GM18498 (cell line): ENCODE results near the gene ZFAND3.

Source experiments
- ATAC-seq: cut with Tn5 transposase; IDR thresholded peaks from one replicate; pipeline ENCODE4 v1.9.1; 2021; ENCODE audit warnings: mild to moderate bottlenecking, moderate library complexity; ENCODE audit not compliant: unreplicated experiment

ZFAND3 gene

DNA sequence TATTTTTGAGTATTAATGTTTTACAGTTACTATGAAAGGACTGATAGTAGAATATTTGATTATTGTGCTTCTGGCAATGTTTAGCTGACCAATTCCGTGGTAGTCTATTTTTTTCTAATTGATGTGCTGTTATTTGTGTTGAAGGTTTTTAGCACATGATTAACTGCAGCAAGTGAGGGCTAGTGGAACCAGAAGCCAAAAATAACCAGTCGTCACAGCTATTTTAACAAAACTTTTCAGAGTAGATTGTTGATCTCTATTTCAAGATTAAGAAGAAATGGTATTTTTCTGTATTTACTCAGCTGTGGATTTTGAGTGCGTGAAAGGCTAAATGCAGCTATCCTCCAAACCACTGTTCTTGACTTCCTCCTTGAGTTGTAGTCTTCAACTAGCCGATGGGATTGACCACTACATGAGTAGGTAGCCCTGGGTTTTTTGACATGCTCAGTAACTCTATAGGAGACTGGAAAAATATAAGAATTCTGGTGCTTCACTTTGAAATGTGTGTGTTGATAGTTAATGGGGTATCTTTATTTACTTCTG, 258.0 kb downstream of the ZFAND3 start:
- ATAC-seq = no peak

DNA sequence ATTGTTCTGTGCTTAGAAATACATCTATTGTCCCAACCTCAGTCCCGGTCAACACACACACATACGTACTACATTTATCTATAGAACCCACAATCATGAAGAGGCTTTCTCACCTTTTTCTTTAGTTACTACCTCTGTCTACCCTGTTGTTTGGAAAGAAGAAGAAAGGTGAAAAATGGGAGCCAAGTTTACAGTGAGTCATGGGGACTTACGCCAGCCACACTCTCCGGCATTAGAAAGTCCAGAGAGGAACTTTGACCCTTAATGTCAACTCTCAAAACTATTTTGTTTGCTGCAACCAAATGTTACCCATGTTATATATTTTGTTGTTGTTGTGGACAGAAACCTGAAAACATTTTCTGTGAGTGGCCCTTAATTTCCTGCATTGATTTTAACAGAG, 259.1 kb downstream of the ZFAND3 start:
- no peak for ATAC-seq

DNA sequence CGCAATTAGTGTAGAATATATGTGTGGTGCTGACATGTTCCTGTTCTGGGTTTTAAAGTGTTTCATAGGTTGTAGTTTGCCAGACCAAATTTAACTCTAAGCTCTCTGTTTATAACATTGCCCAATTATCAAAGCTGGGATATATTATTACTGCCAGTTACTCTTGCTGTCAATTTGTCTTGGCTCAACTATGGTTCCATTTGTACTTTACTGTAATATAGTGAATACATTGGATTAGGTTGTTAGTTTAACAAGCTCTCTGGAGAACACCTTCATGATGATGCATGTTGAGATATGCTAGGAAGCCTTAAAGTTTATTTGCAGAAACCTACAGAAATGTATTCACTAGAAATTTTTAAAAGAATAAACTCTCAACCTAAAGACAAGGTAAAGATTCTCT, 259.6 kb downstream of the ZFAND3 start:
- no peak for ATAC-seq

DNA sequence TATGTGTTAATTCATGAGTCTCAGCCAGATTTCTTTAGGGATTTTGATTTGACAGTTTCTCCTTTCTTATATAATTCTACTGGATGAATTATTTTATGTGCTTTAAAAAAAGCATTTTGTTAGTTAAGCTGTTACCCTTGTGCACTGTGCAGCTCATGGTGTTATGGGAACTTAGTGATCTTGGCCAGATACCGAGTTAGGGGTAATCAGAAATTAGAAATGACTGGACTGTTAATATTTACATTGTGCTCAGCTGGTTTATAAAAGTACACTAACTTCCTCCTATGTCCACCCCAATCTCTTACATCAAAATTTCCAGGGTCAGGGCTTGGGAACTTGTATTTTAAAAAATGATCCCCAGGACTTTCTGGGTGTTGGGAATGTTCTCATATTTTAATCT, 260.0 kb downstream of the ZFAND3 start:
- no peak for ATAC-seq

DNA sequence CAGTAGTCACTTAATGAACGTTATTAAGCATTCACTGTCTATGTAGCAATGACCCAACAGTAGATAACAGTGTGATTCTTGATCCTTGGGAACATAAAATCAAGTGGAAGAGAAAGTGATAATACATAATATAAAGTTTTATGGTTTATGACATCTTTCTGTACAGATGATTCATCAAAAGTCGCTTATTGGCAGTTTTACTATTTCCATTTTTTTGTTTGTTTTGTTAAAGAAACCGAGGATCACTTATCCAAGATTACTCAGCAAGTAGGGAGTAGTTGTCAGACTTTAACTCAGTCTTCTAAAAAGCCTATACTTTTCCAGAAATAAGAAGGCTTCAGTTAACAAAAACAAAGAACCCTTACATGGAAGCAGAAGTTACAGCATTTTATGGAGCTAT, 260.8 kb downstream of the ZFAND3 start:
- ATAC-seq = no peak

DNA sequence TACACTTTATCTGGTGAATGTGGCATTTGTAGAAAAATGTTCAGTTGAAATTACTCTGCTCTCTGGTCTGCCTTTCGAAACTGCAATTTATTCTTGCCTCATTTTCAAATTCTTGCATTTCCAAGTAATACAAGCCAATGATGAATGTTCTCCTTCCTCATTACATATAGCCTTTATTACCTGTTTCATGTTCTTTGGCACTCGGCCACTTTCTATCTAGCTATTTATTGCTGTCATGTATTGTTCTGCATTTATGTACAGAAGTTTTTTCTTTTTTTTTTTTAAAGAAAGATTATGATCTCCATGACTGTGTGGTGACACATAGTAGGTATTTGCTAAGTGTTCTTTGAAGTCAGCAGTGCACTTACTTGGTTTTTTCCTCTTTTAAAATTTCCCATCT, 261.4 kb downstream of the ZFAND3 start:
- ATAC-seq = no peak

DNA sequence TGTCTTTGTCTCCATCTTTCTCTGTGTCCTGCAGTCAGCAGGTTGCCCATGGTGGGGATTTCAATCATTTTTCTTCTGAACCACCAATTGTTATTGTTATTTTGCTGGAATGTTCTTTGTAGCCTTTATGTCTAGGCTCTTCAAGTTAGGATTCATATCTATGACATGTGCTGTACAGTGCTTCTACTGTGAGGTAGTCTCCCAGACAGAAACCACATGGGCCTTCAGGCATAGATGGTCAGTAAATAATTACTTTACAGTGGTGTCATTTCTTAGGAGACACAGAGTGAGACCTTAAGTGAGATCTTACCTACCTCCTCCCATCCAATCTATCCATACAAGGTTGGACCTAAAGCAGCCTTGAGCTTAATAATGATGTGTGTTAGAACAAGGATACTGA, 265.5 kb downstream of the ZFAND3 start:
- no peak for ATAC-seq

DNA sequence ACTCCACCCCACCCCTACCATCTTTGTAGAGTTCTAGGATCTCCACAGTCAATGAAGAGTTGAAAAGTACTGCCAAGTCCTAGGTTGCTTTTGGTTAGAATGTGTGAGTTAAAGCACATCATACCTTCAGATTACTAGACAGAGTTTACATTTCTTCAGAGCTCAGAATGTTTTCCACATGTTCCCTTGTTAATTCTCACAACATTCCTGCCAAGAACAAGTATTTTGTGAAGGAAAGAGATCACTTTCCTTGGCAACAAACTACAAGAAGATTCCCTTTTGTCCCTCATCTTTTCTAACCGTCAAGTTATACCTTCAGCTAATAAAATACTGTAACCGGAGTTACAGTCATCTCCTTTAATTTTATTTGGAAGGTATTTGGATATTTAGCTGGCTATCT, 266.8 kb downstream of the ZFAND3 start:
- no peak for ATAC-seq

DNA sequence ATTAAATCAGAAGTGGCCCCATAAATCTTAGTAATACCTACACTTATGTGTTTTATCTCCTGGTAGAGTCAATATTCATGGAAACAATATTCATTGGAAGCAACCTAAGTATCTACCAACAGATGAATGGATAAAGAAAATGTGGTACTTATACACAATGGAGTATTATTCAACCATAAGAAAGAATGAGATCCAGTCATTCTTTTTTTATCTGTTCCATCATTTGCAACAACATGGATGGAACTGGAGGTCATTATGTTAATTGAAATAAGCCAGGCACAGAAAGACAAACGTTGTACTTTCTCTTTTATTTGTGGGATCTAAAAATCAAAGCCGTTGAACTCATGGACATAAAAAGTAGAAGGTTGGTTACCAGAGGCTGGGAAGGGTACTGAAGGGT, 268.5 kb downstream of the ZFAND3 start:
- no peak for ATAC-seq

DNA sequence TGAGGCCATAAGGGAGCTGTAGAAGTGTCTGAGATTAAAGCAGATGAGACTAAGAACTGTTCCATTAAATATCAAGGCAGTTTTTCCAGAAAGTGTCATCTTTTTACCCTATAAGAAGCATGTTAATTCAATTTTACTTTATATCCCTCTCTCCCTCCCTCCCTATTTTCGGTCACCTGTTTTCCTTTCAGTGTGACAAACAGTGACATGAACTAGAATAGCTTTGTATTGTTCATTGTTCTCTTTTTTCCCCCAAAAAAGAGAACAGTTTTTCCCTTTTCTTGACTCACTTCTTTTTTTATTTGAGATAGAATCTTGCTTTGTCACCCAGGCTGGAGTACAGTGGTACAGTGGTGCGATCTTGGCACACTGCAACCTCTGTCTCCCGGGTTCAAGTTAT, 269.3 kb downstream of the ZFAND3 start:
- no peak for ATAC-seq

DNA sequence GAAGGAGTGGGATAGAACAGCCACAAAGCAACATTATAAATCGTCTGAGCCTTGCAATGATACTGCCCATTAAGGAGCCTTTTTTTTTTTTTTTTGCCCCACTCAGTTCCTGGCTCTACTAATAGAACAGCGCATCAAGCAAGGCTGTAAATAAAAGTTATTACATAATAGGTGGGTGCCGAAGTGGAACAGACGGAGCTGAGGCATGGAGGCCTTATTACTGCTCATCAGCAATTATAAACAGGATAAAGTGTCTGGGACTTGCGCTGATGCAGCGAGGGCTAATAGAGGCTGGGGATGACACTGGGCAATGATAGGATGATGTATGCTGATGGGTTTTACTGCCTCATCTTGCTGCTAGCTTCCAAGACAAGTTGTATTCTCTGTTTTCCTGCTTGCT, 272.1 kb downstream of the ZFAND3 start:
- ATAC-seq = no peak

DNA sequence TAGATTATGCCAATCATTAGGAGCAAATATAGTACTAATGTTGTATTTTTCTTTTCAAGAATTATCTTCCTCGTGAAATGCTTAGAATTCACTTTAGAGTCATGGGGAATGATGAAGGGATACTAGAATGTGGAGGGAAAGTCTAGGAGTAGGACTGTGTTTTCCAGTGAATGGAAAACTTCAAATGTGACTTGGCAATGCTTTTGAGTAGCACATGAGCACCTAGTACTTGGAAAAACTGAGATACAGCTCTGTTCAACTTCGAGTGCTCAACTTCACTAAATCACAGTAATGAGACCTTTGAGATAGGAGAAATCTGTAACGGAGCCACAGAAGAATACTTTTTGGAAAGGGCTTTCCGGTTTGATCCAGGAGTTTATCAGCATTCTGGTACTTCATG, 272.9 kb downstream of the ZFAND3 start:
- no peak for ATAC-seq

DNA sequence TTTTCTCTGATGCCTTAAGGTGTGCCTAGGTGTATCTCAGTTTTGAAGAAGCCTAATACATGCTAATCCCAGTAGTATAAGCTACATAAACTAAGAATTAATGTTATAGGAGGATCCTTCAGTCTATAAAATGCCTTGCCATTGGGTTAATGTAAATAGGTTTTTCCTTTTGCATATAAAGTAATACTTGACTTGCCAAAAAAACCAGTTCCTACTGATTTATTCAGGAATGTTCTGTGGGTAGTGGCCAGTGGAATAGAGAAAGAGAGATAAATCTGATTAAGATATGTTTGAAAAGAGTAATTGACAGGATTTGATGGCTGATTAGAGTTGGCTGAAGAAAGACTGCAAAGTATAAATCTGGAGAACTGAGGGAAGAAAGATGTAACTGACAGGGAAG, 273.4 kb downstream of the ZFAND3 start:
- no peak for ATAC-seq

DNA sequence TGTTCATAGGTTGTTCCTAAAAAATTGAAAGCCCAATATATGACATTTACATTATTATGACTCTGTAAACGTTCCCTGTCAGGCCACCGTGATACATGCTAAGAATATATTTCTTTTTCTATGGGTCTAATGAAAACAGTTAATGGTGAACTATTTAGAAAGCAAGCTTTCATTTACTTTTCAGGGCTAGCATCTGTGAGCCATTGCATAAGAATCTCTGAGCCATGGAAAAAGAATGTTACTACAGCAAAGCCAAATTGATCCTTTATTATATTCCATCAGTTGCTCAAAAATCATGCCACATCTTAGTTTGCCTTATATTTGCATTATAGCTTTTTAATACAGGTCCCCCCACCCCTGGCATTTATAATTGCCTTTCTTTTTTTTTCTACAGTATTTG, 275.5 kb downstream of the ZFAND3 start:
- no peak for ATAC-seq

DNA sequence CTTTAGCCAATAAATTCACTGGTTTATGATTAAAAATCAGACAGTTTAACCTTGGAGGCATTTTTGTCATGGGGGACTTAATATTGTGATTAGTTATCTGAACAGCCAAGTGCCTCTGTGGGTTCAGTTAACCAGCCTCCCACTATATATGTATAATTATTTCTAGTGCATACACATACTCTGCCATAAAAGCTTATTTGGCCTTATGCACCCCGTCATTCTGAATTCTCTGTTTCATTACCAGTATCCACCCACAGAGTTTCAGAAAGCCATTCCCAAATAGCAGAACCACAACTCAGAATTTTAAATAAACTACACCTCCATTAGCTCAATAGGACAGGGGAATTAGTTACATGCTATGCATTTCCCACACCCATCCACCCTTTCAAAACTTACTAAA, 279.7 kb downstream of the ZFAND3 start:
- no peak for ATAC-seq

DNA sequence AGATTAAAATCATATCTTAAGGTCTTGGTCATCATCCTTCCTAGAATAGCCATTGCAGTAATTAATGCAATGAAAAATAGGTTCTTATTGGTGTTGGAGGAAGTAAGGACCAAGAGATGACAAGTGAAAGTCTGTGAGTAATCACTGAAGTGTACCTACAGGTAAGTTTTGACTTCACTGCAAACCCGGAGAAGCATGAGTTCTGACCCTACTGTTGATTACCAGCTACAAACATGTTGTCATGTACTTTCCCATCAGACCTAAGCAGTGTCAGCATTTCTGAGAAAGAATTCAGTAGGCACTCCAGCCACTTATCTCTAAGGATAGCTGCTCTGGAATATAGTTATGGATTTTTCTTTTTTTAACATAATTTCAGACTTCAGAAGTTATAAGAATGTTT, 280.9 kb downstream of the ZFAND3 start:
- ATAC-seq = no peak

DNA sequence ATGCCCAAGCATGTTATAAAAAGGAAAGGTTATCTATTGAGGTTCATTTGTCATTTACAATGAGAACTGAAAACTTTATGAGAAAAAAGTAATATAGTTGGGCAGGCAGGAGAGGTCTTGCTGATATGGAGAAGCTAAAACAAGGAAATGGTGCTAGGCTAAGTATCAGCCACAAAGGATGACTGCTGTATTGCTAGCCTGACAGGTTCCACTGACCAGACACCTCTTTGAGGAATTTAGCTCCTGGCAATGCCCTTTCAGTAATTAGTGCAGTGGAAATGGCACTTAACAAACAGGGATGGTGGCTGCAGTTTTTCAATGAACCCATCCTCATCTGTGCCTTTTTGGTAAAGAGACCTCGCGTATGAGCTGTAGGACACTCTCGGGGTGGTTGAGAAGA, 284.4 kb downstream of the ZFAND3 start:
- ATAC-seq = no peak

DNA sequence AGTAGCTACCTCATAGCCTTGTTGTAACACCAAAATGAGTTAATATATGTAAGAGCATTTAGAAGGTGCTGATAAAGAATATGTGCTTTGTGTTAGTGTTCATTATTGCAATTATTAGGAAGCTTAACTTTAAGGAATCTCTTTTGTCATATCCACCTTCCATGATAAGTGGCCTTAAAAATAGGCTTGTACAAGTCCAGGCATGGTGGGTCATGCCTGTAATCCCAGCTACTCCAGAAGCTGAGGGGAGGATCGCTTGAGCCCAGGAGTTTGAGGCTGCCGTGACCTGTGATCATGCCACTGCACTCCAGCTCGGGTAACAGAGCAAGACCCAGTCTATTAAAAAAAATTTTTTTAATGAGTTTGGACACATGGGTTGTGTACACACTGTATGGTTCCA, 285.5 kb downstream of the ZFAND3 start:
- ATAC-seq = no peak

DNA sequence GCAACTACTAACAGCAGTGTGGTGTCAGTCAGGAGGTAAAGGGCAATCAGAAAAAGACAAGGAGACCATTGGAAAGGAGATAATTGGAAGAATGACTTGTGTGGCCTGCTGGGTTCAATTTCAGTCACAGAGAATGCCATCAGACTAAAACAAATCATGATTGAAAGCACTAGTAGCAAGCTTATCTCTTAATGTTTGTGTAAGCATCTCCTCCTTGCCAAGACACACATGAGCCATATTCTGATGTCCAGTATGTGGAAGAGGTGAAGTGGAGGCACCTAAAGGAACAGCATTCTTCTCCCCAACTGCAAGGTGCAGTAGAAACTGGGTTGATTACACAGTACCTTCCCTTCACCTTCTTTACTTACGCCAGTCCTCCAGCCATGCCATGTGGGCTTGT, 287.5 kb downstream of the ZFAND3 start:
- no peak for ATAC-seq

DNA sequence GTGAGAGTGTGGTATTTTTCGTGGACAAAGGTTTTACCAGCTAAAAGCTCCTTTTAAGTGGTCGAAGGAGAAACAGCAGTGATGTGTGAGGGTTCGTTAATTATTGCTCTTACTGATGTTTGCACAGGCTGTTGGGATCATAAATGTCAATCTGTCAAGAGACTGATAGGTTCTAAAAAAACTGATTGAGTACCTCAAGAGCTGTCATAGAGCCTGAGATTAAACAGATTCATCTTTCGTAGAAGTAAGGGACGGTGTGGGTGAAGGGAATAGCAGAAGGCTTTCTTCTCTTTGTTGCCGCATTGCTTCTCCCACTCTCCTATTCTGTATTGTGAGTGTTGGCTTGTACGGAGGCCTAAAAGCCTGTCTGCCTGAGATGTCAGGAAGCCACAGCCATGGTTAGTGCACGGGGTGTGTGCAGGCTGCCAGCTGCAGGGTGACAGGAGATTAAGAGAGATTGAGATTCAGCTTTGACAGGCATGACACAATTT, 291.0 kb downstream of the ZFAND3 start:
- ATAC-seq = no peak

DNA sequence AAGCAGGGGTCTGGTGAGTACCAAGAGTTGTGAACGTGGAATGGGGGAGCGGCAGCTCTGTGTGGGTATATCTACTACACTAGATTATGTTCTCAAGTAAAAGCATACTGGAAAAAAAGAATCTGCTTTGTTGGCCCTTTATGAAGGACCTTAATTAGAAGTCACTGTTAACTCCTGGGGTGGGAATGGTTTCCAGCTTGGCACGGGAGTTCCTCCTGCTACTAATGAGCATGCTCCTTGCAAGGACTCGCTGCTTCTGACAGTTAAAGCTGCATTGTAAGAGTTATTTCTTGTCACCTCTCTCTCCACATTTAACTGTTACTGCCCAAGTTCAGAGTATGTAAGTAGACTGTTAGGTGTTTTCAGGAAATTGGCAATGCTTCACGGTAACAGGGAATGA, 292.7 kb downstream of the ZFAND3 start:
- no peak for ATAC-seq

DNA sequence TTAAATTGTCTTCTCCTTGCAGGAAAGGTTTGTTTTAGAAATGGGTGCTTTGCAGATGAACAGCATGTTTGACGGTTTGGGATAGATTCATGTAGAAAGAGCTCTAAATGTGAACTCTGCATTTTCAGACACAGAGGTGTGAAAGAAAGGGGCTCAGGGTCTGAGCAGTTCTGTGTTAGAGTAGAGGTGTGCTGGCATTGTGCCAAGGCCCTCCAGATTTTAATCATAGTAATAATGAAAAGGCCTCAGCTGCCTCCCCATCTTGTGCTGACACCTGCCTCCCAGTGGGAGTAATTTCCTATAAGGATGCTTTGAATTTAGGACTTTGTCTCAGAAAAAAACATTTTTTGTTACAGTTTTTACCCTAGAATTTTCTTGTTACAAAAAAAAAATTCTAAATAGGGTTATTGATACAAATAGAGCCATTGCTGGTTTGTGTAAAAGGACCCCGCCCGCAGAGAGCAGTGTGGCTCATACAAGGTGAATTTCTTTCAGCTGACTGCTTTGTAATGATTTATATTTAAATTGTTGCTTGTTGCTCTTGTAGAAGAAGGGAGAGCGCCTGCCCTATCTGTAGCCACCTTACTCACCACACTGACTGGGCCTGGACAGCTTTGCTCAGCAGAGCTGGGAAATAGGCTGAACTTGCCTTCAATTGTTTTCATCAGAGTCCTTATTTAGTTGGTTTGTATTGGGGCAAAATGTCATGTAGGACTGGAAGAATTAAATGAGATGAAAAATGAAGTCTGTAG, 294.5 kb downstream of the ZFAND3 start:
- no peak for ATAC-seq
